GM12801 (cell line): ENCODE measurements around the gene DCT.

Experiments used
- CTCF ChIP-seq: IDR thresholded peaks from one replicate; pipeline ENCODE4 v1.5.1; 2011; ENCODE audit warnings: control low read depth; ENCODE audit not compliant: insufficient read length; ENCODE audit errors: extremely low read depth

DCT gene

GRCh38 chr13:94479616-94480015 lies at the start of gene DCT:
TSS of gene DCT (minus strand) at chr13:94479682. CDS start at chr13:94479255, 427 bp downstream.
- no peak for TF ChIP-seq CTCF

- TF ChIP-seq CTCF, result no peak
Observed at GRCh38 chr13:94525781-94526180, 46.3 kb upstream of the DCT start.

- no peak for TF ChIP-seq CTCF
Observed at GRCh38 chr13:94524407-94524806, 44.9 kb upstream of the DCT start.

- no peak for TF ChIP-seq CTCF
Observed at GRCh38 chr13:94520001-94520400, 40.5 kb upstream of the DCT start.

- TF ChIP-seq CTCF, result no peak
Observed at GRCh38 chr13:94516456-94516855, 37.0 kb upstream of the DCT start.

GRCh38 chr13:94515911-94516310 lies 36.4 kb upstream of the DCT start:
- TF ChIP-seq CTCF, result no peak

GRCh38 chr13:94515374-94515773 lies 35.9 kb upstream of the DCT start:
- TF ChIP-seq CTCF, result no peak

GRCh38 chr13:94513026-94513425 lies 33.5 kb upstream of the DCT start:
- TF ChIP-seq CTCF, result no peak
